NAMALWA (cell line): ENCODE results near the gene TUBGCP5.

ENCODE experiments used
- DNase-seq: peaks from one replicate; pipeline ENCODE4 v3.0.0-alpha.2; 2015; ENCODE audit warnings: low spot score

TUBGCP5 gene

GRCh38 chr15:22978691-22979237, 60.6 kb downstream of the TUBGCP5 start:
- no peak for DNase-seq

- DNase-seq = no peak
Observed at GRCh38 chr15:22974745-22975144, 64.6 kb downstream of the TUBGCP5 start.

- DNase-seq = no peak
Observed at GRCh38 chr15:22973987-22974386, 65.4 kb downstream of the TUBGCP5 start.

DNA sequence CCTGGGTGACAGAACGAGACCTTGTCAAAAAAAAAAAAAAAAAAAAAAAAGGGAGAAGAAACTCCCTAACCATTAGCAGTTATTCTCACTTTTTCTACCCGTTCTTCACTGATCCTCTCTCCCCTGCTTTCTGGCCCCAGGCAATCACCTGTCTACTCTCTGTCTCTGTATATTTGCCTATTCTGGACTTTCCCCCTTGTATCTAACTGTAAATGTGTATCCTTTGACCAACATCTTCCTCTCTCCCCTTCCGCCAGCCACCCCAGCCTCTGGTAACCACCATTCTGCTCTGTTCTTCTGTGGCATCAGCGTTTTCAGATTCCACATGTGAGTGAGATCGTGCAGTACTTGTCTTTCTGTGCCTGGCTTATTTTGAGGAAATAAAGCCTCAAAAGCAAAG, 66.1 kb downstream of the TUBGCP5 start:
- DNase-seq = no peak

DNA sequence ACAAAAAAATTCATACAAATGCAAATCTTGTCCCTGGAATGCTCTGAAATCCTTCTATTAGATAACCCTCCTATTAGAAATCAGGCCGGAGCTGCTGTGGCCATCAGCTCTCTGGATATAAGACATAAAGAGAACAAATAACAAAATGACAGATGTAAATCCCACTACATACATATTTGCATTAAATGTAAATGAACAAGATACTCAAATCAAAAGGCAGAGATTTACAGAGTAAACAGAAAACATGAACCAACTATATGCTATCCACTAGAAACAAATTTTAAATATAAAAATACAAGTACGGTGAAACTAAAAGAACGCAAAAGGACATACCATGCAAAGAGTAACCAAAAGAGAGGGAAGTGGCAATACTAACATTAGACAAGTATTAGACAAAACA, 69.9 kb downstream of the TUBGCP5 start:
- no peak for DNase-seq

DNA sequence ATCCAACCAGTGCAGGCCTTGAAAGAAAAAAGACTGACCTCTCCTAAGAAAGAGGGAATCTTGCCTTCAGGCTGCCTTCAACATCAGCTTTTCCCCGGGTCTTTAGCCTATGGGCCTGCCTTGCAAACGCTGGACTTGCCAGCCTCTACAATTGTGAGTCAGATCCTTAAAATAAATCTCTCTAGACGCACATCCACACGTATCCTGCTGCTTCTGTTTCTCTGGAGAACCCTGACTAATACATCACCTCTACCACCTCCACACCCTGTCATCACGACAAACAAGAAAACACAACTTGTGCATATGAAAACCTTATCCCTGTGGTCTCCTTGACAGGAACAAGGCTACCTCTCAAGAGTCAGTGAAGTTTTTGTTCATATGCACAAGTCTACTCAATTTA, 71.0 kb downstream of the TUBGCP5 start:
- DNase-seq = no peak

GRCh38 chr15:22967084-22967770, 72.1 kb downstream of the TUBGCP5 start:
- DNase-seq = no peak

GRCh38 chr15:22966321-22967083, 72.9 kb downstream of the TUBGCP5 start:
- DNase-seq = no peak

GRCh38 chr15:22963641-22964040, 75.7 kb downstream of the TUBGCP5 start:
- no peak for DNase-seq

DNA sequence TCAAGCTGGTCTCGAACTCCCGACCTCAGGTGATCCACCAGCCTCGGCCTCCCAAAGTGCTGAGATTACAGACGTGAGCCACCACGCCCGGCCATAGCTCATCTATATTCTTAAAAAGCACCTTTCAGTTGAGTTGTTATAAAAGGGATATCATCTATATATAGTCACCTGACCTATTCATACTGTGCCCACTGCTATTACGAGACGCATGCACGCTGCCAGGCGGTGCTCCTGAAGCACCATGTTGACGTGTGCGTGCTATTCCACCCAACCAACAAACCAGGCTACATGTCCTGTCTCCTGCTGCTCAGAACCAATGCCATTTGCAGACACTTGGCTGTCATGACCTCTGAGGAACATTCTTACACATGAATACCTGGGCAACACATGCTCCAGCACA, 76.8 kb downstream of the TUBGCP5 start:
- DNase-seq = no peak

GRCh38 chr15:22961762-22962161, 77.6 kb downstream of the TUBGCP5 start:
- no peak for DNase-seq

DNA sequence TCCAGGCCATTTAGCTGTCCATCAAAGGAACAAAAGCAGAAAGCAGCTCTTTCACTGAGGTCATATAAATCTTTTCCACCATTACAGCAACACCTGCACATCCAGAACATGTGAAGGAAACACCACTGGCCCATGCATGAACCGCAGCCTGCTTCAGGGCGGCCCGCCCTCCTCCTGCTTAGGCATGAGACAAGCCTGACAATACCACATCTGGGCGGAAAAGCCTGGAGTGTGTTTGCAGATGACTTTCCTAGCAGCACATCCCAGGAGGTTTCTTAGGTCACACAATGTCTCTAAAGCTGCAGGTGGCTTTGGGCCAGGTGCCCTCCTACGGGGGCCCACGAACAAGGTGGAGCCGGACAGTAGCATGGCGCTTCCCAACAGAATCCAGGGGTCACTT, 78.8 kb downstream of the TUBGCP5 start:
- no peak for DNase-seq

DNA sequence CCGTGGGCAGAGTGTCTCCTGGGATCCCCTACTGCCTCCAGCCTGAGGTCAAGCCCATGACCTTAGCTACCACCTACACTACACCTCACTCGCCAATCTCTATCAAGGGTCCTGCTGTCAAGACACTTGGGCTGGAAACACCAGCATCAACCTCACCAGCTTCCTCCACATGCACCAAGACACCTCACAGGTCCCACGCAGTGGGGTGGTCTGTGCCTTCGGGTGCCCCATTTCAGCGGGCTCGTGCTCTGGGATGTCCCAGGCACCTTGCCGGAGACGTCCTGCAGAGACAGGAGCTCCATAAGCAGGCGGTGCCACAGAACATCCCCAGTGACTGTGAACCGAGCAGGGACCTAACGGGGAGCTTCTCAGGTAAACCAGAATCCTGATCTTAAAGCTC, 79.2 kb downstream of the TUBGCP5 start:
- no peak for DNase-seq

DNA sequence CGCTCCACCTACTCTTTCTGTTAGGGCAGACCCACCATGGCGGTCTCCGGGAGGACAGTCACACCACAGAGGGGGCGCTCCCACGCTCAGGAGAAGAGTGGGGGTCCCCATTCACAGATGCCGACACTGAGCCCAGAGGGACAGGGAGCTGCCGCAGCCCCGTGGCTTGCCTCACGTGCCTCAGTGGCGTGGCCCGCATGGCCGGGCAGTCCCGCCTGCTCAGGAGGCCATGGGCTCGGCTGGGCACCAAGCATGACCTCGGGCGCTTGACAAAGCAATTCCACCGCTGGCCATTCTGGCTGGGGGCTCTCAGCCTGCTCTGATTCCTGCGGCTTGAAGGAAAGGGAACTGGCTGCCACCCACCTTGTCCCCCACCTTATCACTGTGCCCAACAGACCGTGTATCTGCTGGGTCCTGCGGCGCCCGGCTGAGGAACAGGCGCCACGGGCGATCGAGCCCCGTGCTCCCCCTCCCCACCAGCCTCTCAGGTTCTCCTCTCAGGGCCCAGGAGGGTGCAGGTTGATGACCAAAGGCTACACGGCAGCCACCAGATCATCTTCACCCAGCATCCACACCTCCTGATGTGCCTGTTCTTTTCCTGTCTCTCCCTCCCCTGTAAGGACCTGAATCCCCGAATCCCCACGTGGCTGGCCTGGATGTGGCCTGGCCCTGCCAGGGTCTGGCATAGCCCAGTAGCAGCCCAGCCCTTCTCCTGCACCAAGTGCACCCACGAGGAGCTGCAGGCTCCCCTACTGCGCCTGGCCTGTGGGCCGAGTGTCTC, 79.9 kb downstream of the TUBGCP5 start:
- DNase-seq = no peak

- no peak for DNase-seq
Observed at GRCh38 chr15:22958487-22959280, 80.7 kb downstream of the TUBGCP5 start.

GRCh38 chr15:22956978-22957260, 82.5 kb downstream of the TUBGCP5 start:
- no peak for DNase-seq

DNA sequence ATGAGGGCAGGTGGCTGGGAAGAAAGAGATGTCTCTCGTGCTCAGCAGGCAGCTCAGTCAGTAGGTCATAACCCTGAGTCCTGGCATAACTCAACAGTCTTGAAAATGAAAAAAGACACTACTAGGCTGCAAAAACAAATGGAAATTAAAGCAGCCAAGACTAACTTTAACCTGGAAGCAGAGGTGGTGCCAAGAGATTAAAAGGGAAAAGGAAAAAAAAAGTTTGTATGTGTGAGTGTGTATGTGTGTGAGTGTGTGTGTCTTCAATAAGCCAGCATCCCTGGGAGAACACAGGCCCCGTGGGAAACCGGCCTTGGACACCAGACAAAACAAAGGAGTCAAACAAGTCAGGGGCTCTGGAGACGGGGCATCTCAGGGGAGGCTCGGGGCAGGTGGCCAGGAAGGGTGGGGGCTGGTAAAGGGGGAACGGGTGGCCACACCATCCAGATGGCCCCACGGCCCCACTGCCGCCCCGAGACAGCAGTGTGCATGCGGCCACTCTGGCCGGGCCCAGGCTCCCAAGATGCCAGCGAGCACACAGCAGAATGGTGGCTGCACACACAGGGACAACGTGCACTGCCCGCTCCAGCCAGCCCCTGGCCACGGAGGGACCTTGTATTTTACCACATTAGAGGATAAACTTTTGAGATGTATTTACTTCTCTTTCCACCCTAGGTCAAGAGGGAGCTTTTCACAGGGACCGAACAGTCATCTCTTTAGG, 83.0 kb downstream of the TUBGCP5 start:
- DNase-seq = no peak

GRCh38 chr15:22955544-22956119, 83.7 kb downstream of the TUBGCP5 start:
- no peak for DNase-seq

- DNase-seq = no peak
Observed at GRCh38 chr15:22954798-22955543, 84.4 kb downstream of the TUBGCP5 start.

GRCh38 chr15:22954326-22954725, 85.0 kb downstream of the TUBGCP5 start:
- no peak for DNase-seq
